TTC549 (cell line): ENCODE data around the gene CNP.
"Not testable (repeated sequence)": the region's sequence is repeated elsewhere in the genome, so short reads cannot be mapped to it uniquely, and the experiment has no call there.

Experiments
- FAIRE-seq: peaks from 2 replicates; lab custom pipeline; 2012; peaks lifted over from hg19 to GRCh38; lab: Jason Lieb, UNC

Gene CNP

DNA sequence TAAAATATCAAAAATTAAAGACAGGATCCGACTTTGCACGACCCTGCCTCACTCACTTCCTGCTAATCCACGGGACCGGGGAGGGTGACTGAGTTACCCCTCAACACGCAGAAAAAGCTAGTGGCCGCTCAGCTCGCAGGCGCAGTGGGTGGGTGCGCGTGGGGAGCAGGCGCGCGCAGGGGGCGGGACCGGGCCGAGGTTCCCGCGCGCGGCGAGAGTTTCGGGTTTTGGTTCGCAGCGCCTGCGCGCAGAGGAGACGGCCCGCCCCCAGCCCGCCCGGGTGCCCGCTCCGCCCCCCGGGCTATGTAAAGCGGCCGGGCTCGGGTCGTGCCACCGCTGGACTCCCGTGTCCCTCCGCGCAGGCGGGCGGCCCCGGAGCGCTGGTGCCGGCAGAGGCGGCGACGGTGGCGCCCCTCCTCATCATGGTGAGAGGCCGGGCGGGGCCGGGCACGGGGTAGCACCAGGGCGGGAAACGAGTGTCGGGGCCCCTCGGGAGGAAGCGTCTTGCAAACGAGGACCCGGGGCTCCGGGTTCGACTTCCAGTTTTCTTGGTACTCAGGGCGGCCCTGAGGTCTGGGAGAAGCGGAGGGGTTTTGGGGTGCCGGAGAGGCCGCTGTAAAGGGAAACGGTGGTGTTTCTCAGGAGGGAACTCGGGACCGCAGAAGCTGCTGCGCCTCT, at the start of gene CNP:
Gene CNP (plus strand): TSS at position 333 of the 678 bp plus-strand sequence. CDS start 90 bp downstream, at position 423.
- FAIRE-seq = no peak

DNA sequence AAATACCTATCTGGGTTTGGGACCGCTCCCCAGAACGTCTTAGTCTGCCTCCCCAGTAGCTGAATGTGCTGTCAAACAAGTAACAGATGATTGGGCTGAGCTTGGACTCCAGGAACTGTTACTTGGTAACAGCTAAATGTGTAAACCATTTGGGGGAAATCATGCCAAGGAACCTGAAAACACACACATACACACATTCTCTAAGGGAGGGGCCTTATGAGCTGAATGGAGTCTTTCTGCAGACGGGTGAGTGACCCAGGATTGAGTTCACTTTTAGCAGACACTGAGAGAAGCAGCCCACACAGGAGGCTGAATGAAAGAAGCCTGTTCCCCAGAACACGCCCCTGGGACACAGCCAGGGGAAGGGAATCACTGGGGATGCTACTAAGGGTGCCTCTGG, 49.4 kb upstream of the CNP start:
- no peak for FAIRE-seq

DNA sequence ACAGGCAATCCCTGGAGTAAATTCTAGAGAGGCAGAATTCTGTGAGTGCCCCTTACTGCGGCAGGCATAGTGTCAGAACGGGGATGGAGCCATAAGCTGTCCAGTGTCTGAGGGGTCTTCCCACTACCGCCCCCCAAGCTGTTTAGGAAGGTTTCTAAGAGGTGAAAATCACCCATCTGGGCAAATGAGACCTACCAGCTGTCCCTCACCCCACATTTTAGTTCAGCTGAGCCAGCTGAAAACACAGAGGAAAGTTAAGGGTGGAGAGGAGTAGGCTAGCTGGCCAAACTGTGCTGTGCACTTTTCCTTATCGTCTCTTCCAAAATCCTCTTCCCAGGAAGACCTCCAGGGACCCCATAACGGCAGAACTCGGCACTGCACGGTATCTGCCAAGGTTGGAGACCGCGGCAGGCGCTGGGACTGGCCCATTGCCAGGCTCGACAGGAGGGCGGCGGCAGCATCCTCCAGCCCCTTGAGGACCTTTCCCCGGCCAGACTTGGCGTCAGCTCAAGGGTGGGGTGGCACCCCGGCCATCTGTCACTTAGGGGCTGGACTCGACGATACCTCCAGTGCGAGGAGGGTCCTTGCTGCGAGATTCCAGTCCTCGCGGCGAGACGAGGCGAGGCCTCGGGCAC, 48.8 kb upstream of the CNP start:
- FAIRE-seq = no peak

DNA sequence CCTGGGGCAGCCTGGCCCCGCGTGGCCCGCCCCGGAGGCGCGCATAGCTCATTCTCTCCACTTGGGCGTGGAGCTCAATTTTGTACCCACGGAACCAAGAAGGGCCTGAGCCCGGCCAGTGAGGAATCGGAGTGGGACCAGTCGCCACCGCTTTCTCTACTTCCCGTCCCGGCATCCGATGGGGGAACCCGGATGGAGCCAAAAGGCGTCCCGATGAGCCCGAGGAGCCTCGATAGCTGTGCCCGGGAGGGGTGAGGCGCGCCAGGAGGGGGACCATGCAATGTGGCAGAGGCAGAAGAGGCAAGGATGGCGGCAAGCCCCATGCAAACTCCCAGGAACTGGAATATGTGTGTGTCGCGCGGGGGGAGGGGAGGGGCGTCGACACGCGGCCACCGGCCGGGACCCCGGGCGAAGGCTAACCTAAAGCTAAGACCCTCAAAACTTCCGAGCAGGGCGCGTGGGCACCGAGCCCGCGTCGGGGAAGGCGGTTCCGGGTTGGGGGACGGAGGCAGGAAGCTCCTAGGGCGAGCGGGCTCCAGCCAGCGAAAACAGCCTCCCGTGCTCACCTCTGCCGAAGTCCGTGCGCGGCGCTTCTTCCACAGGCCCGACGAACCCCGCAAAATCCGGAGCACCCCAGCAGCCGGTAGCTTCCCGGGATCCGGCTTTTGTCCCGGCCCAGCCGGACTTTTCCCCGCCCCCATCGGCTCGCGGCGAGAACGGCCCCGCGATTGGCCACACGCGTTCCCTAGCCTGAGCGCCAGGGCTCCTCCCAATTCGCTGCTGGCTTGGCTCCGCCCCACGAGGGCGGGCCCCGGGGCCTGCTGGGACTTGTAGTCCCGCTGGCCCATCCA, 48.1 kb upstream of the CNP start, which contains the start of gene ACLY:
Gene ACLY (minus strand): TSS at position 638 of the 851 bp plus-strand sequence. CDS start 5,078 bp downstream, outside the sequence.
- peak; percentile 46 for FAIRE-seq

DNA sequence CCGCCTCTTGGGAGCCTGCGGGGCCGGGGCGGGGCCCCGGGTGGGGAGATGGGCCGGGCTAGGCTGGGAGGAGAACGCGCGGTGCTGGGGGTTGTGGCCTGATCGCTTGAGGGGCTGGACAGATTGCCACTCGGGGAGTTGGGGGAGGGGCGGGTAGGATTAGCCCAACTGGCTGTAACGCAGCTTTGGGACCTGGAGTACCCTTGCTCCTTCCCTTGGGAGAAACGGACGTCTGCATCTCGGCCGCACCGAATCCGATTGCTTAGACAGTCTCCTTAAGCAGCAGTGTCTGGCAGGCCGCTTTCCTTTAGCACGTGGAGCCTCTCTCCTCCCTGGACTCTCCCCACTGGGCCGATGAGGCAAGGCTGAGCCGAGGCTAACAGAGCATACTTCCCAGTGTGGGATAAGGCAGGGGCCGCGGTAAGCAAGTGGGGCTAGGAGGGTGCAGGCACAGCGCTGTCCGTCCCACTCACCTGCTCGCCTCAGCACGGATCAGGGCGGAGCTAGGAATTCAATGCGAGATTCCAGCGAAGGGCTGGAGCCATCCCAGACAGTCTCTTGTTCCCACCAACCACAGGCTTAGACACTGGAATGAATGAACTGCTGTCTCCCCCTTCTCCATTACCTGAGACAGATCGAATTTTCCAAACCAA, 47.3 kb upstream of the CNP start:
- FAIRE-seq = no peak

DNA sequence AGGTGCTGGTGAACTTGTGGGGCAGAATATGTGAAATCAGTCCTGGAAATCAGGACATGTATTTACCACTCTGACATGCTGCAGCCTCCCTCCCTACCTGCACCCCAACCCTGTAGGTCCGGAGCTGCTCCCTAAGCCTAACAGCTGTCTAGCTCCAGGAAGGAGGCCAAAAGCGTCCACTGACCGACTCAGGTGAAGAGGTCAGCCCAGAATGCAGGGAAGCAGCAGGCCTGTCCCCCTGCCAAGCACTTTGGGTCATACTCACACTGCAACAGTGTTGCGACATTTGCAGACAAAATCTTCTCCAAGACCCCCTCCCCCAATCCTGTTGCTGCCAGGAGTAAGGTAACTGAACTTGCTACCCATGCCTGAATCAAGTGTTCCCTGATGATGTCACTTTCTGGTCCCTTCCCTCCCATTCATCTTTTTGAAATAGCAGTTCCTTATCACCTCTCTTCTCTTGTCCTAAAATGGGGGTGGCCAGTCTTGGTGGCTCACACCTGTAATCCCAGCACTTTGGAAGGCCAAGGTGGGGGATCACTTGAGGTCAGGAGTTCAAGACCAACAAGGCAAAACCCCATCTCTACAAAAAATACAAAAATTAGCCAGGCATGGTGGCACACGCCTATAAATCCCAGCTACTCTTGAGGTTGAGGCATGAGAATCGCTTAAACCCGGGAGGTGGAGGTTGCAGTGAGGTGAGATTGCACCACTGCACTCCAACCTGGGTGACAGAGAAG, 46.6 kb upstream of the CNP start:
- FAIRE-seq = no peak

DNA sequence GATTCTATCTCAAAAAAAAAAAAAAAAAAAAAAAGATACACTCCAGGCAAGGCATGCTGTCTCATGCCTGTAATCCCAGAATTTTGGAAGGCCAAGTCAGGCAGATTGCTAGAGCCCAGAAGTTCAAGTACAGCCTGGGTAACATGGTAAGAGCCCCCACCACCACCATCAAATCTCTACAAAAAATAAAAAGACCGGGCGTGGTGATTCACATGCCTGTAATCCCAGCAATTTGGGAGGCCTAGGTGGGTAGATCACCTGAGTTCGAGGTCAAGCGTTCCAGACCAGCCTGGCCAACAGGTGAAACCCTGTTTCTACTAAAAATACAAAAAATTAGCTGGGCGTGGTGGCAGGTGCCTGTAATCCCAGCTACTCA, 46.0 kb upstream of the CNP start:
- no peak for FAIRE-seq

DNA sequence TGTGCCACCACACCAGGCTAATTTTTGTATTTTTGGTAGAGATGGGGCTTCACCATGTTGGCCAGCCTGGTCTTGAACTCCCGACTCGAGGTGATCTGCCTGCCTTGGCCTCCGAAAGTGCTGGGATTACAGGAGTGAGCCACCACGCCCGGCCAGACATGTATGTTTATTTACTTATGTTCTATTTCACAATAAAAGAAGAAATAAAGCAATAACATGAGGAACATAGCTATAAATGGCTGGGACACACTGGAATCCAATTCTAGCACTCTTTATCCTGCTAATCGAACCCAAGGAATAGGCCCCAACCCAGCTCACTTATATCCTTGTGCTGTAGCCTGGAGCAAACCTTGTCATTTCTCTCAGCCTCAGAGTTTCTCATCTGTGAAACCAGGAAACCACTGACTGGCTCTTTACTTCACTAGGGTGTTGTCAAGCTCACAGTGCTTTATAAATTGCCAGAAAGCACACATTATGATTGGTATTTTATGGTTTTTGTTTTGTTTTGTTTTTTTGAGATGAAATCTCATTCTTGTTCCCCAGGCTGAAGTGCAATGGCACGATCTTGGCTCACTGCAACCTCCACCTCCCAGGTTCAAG, 40.5 kb upstream of the CNP start:
- FAIRE-seq = no peak

DNA sequence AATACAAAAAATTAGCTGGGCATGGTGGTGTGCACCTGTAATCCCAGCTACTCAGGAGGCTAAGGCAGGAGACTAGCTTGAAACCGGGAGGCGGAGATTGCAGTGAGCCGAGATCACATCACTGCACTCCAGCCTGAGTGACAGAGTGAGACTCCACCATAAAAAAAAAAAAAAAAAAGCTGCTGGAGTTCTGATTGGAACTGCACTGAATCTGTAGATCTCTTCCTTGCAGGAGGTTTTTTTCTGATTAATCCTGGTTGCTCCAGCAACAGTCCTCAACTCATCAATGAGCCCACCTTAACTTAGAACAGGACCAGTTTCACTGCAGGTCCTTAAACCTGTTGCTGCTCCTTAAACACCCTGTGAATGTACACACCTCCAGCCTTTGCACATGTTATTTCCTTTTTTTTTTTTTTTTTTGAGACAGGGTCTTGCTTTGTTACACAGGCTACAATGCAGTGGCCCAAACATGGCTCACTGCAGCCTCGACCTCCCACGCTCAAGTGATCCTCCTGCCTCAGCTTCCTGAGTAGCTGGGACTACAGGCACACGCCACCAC, 37.8 kb upstream of the CNP start:
- no peak for FAIRE-seq

DNA sequence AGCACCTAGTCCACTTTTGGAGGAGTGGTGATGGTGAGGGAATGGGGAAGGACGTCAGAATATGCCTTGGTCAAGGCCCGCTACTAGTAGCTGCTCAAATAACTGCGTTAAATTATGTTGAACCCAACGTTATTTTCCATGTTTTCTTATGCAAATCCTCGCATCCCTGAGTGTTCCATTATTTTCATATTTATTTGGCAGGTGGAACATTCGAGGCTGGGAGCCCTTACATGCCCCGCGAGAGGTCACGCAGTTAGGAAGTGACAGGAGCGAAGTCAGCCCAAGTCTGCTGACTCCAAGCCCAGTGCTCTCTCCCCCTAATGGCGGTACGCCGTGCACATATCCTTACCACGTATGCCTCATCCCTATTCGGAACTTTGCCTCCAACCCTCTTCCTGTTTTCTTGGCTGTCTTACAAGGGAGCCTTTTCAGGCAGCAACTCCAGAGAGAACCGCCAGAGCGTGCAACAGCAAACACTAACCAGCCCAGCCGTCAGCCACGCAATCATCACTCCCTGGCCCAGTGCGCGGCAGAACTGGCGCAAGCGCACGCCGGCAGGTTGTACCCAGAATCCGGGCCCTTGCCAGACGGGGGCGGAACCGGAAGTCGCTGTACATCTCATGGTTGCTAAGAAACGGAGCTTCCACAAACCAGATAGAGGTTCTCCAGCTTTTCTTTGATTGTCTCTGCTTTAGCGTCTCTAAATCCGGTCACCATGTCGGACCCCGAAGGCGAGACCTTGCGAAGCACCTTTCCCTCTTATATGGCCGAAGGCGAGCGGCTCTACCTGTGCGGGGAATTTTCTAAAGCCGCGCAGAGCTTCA, 36.4 kb upstream of the CNP start, which contains the start of gene ODAD4:
Gene ODAD4 (plus strand): TSS at position 609 of the 824 bp plus-strand sequence. CDS start 107 bp downstream, at position 716.
- FAIRE-seq = peak; percentile 32

DNA sequence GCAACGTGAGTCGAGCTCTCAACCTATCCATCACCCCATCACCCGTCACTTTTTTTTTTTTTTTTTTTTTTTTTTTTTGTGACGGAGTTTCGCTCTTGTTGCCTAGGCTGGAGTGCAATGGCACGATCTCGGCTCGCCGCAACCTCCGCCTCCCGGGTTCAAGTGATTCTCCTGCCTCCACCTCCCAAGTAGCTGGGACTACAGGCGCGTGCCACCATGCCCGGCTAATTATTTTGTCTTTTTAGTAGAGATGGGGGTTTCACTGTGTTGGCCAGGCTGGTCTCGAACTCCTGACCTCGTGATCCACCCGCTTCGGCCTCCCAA, 35.8 kb upstream of the CNP start:
- not testable (repeated sequence) for FAIRE-seq

DNA sequence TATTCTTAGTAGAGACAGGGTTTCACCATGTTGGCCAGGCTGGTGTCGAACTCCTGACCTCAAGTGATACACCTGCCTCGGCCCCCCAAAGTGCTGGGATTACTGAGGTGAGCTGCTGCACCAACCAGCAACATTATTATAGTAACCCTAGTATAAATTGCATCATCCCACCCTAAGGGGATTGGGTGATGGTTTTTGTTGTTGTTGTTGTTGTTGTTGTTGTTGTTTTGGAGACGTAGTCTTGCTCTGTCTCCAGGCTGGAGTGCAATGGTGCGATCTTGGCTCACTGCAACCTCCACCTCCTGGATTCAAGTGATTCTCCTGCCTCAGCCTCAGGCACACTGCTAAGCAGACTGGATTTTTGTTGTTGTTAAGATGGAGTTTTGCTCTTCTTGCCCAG, 34.9 kb upstream of the CNP start:
- not testable (repeated sequence) for FAIRE-seq

DNA sequence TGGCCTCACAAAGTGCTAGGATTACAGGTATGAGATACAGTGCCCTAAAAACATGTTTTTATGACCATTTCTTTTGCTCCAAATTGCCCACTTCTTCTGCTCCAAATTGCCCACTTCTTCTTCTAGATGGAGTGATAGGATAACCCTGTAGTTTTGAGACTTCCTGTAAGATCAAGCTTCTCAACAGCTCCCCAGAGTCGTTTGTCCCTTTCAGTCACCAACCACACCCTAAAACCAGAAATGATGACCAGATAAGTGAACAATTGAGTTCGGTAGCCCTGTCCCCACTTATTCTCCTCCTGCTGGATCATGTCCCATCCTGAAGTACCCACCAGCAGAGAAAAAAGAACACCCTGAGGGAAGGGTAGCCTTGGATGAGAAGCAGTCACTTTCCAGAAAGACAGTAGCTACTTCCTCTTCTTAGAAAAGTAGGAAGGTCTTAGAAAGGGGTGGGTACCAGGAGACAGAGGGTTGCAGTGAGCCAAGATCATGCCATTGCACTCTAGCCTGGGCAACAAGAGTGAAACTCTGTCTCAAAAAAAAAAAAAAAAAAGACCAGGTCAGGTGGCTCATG, 33.7 kb upstream of the CNP start:
- no peak for FAIRE-seq

DNA sequence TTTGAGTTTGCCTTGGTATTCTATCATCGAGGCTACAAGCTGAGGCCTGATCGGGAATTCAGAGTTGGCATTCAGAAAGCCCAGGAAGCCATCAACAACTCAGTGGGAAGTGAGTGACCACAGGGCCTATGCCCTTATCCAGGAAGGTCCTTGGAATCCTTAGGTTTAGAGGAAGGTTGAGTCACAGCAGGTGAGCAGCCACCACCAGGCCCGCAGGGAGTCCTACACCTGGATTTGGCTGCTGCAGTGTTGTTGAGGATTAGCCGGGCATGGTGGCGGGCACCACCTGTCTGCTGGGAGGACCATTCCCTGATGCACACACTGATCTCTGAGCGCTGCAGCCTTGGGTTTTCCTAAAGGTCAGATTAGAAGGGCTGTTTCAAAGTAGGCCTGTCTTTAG, 31.0 kb upstream of the CNP start:
- no peak for FAIRE-seq

DNA sequence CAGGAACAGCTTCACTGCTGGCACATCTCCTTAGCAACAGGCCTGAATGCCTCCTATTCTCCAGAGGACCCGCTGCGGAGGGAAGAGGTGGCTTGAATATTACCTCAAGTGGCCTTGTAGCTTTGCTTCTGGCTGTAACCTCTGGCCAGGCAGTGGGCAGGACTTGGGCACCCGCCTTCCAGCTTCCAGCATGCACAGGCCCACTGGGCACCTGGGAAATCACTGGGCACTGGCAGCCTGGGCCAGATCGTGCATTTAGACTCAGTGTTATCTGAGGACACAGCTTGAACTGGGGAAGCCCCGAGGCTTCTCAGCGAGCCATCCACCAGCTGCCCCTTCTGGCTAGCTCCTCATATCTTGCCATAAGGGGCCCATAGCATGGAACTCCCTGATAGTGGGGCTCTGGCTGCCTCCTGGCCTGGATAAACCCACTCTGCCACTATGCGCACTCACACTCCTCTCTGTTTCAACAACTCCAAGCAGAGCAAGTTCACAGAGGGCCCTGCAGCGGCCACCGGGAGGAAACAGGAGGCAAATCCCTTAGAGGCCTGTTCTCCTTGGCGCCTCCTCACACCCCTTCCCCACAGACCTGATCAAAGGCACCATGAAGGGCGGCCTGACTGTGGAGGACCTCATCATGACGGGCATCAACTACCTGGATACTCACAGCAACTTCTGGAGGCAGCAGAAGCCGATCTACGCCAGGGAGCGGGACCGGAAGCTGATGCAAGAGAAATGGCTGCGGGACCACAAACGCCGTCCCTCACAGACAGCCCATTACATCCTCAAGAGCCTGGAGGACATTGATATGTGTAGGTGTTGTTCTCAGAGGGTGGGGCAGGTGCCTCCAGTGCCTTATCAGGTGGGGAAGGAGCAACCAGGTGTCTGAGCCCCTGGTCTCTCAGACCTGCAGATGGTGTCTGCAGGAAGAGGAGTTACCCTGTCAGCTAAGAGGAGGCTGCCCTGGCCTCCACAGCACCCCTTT, 28.3 kb upstream of the CNP start:
- FAIRE-seq = no peak

DNA sequence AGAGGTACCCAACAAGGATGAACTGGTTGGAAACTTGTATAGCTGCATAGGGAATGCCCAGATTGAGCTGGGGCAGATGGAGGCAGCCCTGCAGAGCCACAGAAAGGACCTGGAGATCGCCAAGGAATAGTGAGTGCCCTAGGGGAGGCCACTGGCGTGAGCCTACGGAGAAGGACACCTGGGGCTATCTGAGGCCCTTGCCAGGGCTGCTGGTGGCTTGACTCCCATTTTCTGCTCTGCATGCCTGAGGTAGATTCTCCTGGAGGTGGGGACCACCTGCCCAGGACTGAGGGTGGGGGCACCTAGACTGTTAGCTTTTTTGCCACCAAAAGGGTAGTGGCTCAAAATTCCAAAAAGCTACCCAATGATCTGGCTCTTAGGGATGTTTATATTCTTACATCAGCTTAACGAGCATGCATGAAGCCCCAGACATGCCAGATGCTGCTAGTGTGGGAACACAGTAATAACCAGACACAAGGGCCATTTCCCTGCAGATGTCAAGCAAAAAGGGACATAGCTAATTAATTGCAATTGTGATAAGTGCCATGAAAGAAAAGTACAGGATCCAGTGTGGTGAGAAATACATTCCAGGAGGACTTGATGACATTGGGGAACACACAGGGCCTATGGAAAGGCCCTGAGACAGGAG, 27.4 kb upstream of the CNP start:
- FAIRE-seq = no peak

DNA sequence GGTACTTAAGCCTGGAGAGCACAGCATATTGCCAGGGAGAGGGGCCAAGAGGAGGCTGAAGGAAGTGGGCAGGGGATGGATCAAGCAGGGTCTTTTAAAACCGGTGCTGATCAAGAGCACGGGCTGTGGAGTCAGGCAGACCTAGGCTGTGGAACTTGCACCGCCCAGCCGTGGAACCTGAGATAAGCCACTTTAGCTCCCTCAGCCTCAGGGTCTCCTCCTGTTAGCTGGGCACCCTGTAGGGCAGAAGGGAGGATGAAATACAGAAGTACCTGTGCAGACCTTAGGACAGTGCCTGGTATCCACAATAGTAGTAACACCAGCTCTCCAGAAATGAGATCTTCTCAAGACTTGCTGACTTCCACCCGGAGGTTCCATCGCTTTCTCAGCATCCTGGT, 26.9 kb upstream of the CNP start:
- FAIRE-seq = no peak

DNA sequence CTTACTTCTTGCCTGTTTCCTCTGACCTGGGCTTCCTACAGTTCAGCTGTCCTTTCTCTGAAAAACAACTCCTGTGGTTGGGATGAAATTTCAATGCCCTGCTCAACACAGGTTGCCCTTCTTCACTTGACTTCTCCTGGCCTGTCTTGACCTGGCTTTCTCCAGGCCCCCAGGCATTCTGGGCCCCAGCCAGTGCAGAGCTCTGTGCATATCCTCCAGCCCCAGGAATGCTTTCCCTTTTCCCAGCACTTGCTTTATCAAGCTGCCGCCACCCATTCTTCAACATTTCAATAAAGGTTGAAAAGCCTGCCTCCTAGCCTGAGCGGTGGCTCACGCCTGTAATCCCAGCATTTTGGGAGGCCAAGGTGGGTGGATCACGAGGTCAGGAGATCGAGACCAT, 25.4 kb upstream of the CNP start:
- FAIRE-seq = no peak
